ENCODE results near the gene MYL9. TPM values are rescaled to one million over a fixed set of nuclear protein-coding genes. Genes with fewer than 3 reads are reported as not detected.
"Not testable (repeated sequence)": the region's sequence is repeated elsewhere in the genome, so short reads cannot be mapped to it uniquely, and the experiment has no call there.

MYL9 gene
- total and polyA plus RNA-seq, 2 donors (not counting 1 experiment from before 2014, with no cell fraction given), result 0.78 to 3.5 TPM

DNA sequence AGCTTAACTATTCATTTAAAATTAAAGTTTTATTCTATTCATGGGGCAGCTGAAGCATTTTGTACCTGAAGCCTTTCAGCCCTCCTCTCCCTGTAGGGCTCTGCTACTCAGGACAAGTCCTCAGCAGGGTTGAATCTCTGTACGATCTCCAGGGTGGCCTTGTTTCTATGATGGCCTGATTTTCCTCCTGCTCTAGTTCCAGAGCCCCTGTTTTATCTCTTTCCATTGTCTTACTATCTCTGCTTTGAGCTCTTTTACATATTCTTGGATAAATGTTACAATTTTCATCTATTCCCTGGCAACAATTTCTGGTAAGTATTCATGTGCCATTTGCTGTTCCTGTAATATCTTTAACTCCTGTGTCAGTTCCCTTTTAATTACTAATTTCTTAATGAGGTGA lies 19.8 kb upstream of the MYL9 start:
- Histone ChIP-seq H3K4me1 (ENCODE audit: control insufficient read depth in 2 of 2, insufficient read depth in 2 of 2, low read length in 2 of 2) (peaks cover 14 to 15% of the 10 kb centered on the region in 2 donors), H3K36me3 (replicated peaks in 1 of 2; ENCODE audit: control extremely low read depth in 1 of 2, control insufficient read depth in 1 of 2, extremely low read depth in 1 of 2, insufficient read depth in 2 of 2, low read length in 1 of 2) (peaks cover 2 to 23% of the 10 kb centered on the region in 2 experiments), H3K27me3 (replicated peaks in 1 of 4; ENCODE audit: control extremely low read depth in 1 of 4, control insufficient read depth in 3 of 4, insufficient read depth in 4 of 4, low read length in 3 of 4) (no peaks in the 10 kb centered on the region), H3K9ac (ENCODE audit: low read length) (no peak overlapping the region), H3K4me2 (replicated peaks; ENCODE audit: low read depth, low read length, poor library complexity, severe bottlenecking) (no peak overlapping the region), H3K27ac (ENCODE audit: low read length in 2 of 2) (no peak overlapping the region), H3K79me2 (ENCODE audit: control insufficient read depth, insufficient read depth, low read length) (peaks cover 4% of the 10 kb centered on the region), H2AFZ (ENCODE audit: insufficient read depth, low read depth, low read length, poor library complexity, severe bottlenecking) (no peak overlapping the region), H4K20me1 (ENCODE audit: control insufficient read depth, insufficient read depth, low read length, poor library complexity, severe bottlenecking) (no peaks in the 10 kb centered on the region), H3K9me3 (ENCODE audit: control extremely low read depth in 1 of 3, control insufficient read depth in 2 of 3, insufficient read depth in 1 of 3, low read length in 2 of 3) (no peaks in the 10 kb centered on the region), H3K4me3 (ENCODE audit: control extremely low read depth in 1 of 5, extremely low read depth in 1 of 5, insufficient read depth in 1 of 5, low read depth in 2 of 5, low read length in 4 of 5) (no peak overlapping the region)
- peaks cover 10% of the 10 kb centered on the region for H3K4me1 Mint-ChIP-seq
- ChIA-PET CTCF (no interaction called here), POLR2A (no interaction called here)
- DNase-seq (no peak), ATAC-seq (ENCODE audit: low read depth) (no peak)
- TF ChIP-seq EZH2 (IDR thresholded peaks at IDR 0.05; ENCODE audit: borderline replicate concordance, insufficient read depth, low read depth, low read length, poor library complexity, severe bottlenecking), result no peak
- TF ChIP-seq, protein P1, sequence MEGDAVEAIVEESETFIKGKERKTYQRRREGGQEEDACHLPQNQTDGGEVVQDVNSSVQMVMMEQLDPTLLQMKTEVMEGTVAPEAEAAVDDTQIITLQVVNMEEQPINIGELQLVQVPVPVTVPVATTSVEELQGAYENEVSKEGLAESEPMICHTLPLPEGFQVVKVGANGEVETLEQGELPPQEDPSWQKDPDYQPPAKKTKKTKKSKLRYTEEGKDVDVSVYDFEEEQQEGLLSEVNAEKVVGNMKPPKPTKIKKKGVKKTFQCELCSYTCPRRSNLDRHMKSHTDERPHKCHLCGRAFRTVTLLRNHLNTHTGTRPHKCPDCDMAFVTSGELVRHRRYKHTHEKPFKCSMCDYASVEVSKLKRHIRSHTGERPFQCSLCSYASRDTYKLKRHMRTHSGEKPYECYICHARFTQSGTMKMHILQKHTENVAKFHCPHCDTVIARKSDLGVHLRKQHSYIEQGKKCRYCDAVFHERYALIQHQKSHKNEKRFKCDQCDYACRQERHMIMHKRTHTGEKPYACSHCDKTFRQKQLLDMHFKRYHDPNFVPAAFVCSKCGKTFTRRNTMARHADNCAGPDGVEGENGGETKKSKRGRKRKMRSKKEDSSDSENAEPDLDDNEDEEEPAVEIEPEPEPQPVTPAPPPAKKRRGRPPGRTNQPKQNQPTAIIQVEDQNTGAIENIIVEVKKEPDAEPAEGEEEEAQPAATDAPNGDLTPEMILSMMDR (IDR thresholded peaks at IDR 0.05), result no peak
- no peak overlapping the region for H3K27ac Mint-ChIP-seq
- no peak overlapping the region for H3K4me3 Mint-ChIP-seq
- no peaks in the 10 kb centered on the region for H3K9me3 Mint-ChIP-seq (ENCODE audit: insufficient read depth)
- intact Hi-C loops (cut with micrococcal nuclease), result no loop called here
- WGBS (ENCODE audit: insufficient coverage), result no CpG with 5 or more reads among the region's 1 CpG
- no peaks in the 10 kb centered on the region for H3K27me3 Mint-ChIP-seq

GRCh38 chr20:36522412-36522811 lies 18.9 kb upstream of the MYL9 start:
- H3K4me3 Mint-ChIP-seq; H3K27me3 Mint-ChIP-seq; H3K9me3 Mint-ChIP-seq (ENCODE audit: insufficient read depth); H3K9me3 ChIP-seq (ENCODE audit: control extremely low read depth in 1 of 3, control insufficient read depth in 2 of 3, insufficient read depth in 1 of 3, low read length in 2 of 3); ATAC-seq (ENCODE audit: low read depth); H3K4me2 ChIP-seq (replicated peaks; ENCODE audit: low read depth, low read length, poor library complexity, severe bottlenecking); DNase-seq; H4K20me1 ChIP-seq (ENCODE audit: control insufficient read depth, insufficient read depth, low read length, poor library complexity, severe bottlenecking); H3K27me3 ChIP-seq (replicated peaks in 1 of 4; ENCODE audit: control extremely low read depth in 1 of 4, control insufficient read depth in 3 of 4, insufficient read depth in 4 of 4, low read length in 3 of 4); H3K4me3 ChIP-seq (ENCODE audit: control extremely low read depth in 1 of 5, extremely low read depth in 1 of 5, insufficient read depth in 1 of 5, low read depth in 2 of 5, low read length in 4 of 5); H2AFZ ChIP-seq (ENCODE audit: insufficient read depth, low read depth, low read length, poor library complexity, severe bottlenecking); CTCF ChIA-PET; POLR2A ChIA-PET; H3K9ac ChIP-seq (ENCODE audit: low read length); intact Hi-C loops (cut with micrococcal nuclease); H3K79me2 ChIP-seq (ENCODE audit: control insufficient read depth, insufficient read depth, low read length): not testable (repeated sequence)
- peaks cover 14 to 15% of the 10 kb centered on the region in 2 donors for H3K4me1 ChIP-seq (ENCODE audit: control insufficient read depth in 2 of 2, insufficient read depth in 2 of 2, low read length in 2 of 2)
- 100% methylated on average over 5 of the region's 7 CpGs for WGBS (ENCODE audit: insufficient coverage)
- Mint-ChIP-seq H3K4me1 (peaks cover 10% of the 10 kb centered on the region), H3K27ac (peak overlapping the region; percentile 11)
- H3K36me3 ChIP-seq (replicated peaks in 1 of 2; ENCODE audit: control extremely low read depth in 1 of 2, control insufficient read depth in 1 of 2, extremely low read depth in 1 of 2, insufficient read depth in 2 of 2, low read length in 1 of 2), result peaks cover 2 to 31% of the 10 kb centered on the region in 2 experiments
- peak overlapping the region in 1 of 2 donors; percentile 56 for H3K27ac ChIP-seq (ENCODE audit: low read length in 2 of 2)

All from B cell (primary cell).